ENCODE results near the gene TP73. TPM values are rescaled to one million over a fixed set of nuclear protein-coding genes. Genes with fewer than 3 reads are reported as not detected.
"Not testable (repeated sequence)": the region's sequence is repeated elsewhere in the genome, so short reads cannot be mapped to it uniquely, and the experiment has no call there.

TP73 gene
- total and polyA plus RNA-seq, 8 donors = 0.11 to 0.51 (median 0.28) TPM

DNA sequence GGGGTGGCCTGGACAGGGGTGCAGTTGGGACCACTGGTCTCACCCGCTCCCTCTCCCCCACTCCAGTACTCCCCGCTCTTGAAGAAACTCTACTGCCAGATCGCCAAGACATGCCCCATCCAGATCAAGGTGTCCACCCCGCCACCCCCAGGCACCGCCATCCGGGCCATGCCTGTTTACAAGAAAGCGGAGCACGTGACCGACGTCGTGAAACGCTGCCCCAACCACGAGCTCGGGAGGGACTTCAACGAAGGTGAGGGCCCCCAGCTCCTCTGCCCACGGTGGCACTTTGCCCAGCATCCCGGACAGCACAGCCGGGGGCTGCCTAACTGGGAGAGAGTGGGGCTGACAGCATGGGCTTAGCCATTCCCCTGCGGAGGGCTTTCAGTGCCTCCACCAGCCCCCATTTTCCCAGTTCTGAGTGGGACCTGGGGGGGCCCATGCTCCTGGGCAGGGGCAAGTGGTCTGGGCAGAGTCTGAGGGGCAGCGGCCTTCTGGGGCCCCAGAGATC lies 69.7 kb downstream of the TP73 start:
- no peaks in the 10 kb centered on the region for H3K27me3 ChIP-seq
- FAIRE-seq = no peak
- no peaks in the 10 kb centered on the region for H3K9me3 ChIP-seq
- H3K36me3 ChIP-seq = no peaks in the 10 kb centered on the region
- H3K27ac ChIP-seq = no peak overlapping the region
- no peak overlapping the region for H3K4me3 ChIP-seq
- no peak for DNase-seq
- H3K4me1 ChIP-seq = no peaks in the 10 kb centered on the region
- TF ChIP-seq, protein P1, sequence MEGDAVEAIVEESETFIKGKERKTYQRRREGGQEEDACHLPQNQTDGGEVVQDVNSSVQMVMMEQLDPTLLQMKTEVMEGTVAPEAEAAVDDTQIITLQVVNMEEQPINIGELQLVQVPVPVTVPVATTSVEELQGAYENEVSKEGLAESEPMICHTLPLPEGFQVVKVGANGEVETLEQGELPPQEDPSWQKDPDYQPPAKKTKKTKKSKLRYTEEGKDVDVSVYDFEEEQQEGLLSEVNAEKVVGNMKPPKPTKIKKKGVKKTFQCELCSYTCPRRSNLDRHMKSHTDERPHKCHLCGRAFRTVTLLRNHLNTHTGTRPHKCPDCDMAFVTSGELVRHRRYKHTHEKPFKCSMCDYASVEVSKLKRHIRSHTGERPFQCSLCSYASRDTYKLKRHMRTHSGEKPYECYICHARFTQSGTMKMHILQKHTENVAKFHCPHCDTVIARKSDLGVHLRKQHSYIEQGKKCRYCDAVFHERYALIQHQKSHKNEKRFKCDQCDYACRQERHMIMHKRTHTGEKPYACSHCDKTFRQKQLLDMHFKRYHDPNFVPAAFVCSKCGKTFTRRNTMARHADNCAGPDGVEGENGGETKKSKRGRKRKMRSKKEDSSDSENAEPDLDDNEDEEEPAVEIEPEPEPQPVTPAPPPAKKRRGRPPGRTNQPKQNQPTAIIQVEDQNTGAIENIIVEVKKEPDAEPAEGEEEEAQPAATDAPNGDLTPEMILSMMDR (IDR thresholded peaks at IDR 0.05) = no peak
- intact Hi-C loops (cut with DNase I) = loop anchor here in 1 of 3 donors (5.0 kb wide), 1 partner anchor 230 kb away; no protein-coding TSS in a partner anchor
- ATAC-seq = no peak
- WGBS, 2 donors = 64 to 79% methylated on average over 20 of the region's 20 CpGs

DNA sequence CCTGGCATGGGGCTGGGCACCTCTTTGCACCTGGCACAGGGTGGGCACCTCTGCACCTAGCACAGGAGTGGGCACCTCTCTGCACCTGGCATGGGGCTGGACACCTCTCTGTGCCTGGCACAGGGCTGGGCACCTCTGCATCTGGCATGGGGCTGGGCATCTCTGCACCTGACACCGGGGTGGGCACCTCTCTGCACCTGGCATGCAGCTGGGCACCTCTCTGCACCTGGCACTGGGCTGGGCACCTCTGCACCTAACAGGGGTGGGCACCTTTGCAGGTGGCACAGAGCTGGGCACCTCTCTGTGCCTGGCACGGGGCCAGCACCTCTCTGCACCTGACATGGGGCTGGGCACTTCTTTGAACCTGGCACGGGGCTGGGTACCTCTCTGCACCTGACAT lies 70.5 kb downstream of the TP73 start:
- Histone ChIP-seq H3K27me3 (no peaks in the 10 kb centered on the region), H3K4me1 (no peaks in the 10 kb centered on the region), H3K4me3 (no peak overlapping the region), H3K27ac (no peak overlapping the region), H3K9me3 (no peaks in the 10 kb centered on the region), H3K36me3 (no peaks in the 10 kb centered on the region)
- 40 to 48% methylated on average over 3 of the region's 3 CpGs for WGBS, 2 donors
- DNase-seq = no peak
- no peak for ATAC-seq
- TF ChIP-seq, protein P1 (IDR thresholded peaks at IDR 0.05) = no peak
- intact Hi-C loops (cut with DNase I) = loop anchor here in 1 of 3 donors (5.0 kb wide), 1 partner anchor 231 kb away; no protein-coding TSS in a partner anchor
- FAIRE-seq = no peak

DNA sequence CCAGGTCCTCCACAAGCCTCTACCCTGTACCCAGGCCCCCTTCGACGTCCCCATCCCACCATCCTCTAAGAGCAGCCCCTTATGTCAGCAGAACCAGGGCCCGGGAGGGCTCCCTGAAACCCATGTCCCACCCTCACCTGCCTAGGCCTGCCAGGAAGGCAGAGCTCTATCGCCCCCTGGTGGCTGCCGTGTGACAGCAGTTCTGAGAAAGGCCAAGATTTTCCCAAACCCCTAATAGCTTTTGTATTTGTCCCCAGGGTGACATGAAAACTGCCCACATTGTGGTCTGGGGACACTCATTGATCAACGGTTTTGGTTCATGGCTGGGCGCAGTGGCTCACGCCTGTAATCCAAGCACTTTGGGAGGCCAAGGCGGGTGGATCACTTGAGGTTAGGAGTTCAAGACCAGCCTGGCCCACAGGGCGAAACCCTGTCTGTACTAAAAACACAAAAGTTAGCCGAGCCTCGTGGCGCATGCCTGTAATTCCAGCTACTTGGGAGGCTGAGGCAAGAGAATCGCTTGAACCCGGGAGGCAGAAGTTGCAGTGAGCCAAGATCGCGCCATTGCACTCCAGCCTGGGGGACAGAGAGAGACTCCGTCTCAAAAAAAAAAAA lies 72.2 kb downstream of the TP73 start:
- ATAC-seq (peak; percentile 73 to 88 (median 78)), DNase-seq (peak in 5 of 6 donors; percentile 44 to 97 (median 70))
- intact Hi-C loops (cut with DNase I) = loop anchor here in 1 of 3 donors (5.0 kb wide), 1 partner anchor 232 kb away; no protein-coding TSS in a partner anchor
- not testable (repeated sequence) for H3K36me3 ChIP-seq, FAIRE-seq, H3K27me3 ChIP-seq, H3K9me3 ChIP-seq, H3K4me3 ChIP-seq, H3K4me1 ChIP-seq, H3K27ac ChIP-seq
- TF ChIP-seq, protein P1 (IDR thresholded peaks at IDR 0.05) = peak; percentile 88 to 97 (median 92)
- WGBS, 2 donors = 31 to 36% methylated on average over 18 of the region's 18 CpGs

DNA sequence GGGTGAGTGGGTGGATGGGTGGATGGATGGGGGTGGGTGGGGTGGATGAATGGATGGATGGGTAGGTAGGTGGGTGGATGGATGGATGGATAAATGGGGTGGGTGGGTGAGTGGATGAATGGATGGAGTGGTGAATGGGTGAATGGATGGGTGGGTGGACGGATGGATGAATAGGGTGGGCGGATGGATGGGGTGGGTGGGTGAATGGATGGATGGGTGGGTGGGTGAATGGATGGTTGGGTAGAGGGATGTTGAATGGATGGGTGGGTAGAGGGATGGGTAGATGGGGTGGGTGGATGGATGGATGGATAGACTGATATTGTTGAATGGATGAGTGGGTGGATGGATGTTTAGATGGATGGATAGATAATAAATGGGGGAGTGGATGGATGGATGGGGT lies 73.0 kb downstream of the TP73 start:
- Histone ChIP-seq H3K9me3 (no peaks in the 10 kb centered on the region), H3K4me3 (no peak overlapping the region), H3K27me3 (no peaks in the 10 kb centered on the region), H3K36me3 (no peaks in the 10 kb centered on the region), H3K4me1 (no peaks in the 10 kb centered on the region), H3K27ac (no peak overlapping the region)
- no peak for FAIRE-seq
- intact Hi-C loops (cut with DNase I) = no loop called here
- WGBS, 2 donors = 73 to 83% methylated on average over 2 of the region's 2 CpGs
- no peak for ATAC-seq
- DNase-seq = no peak
- TF ChIP-seq, protein P1 (IDR thresholded peaks at IDR 0.05) = no peak
